Ramos (cell line): Measurements from ENCODE around the gene COX17.

ENCODE experiments used
- in situ Hi-C: fragments of 300-500 bp; cut with MboI; formaldehyde crosslinking; loops from one replicate; pipeline ENCODE4 v1.14.3; 2022; ENCODE audit warnings: low sequenced_read_pairs; ENCODE audit not compliant: unreplicated experiment

Gene COX17

DNA sequence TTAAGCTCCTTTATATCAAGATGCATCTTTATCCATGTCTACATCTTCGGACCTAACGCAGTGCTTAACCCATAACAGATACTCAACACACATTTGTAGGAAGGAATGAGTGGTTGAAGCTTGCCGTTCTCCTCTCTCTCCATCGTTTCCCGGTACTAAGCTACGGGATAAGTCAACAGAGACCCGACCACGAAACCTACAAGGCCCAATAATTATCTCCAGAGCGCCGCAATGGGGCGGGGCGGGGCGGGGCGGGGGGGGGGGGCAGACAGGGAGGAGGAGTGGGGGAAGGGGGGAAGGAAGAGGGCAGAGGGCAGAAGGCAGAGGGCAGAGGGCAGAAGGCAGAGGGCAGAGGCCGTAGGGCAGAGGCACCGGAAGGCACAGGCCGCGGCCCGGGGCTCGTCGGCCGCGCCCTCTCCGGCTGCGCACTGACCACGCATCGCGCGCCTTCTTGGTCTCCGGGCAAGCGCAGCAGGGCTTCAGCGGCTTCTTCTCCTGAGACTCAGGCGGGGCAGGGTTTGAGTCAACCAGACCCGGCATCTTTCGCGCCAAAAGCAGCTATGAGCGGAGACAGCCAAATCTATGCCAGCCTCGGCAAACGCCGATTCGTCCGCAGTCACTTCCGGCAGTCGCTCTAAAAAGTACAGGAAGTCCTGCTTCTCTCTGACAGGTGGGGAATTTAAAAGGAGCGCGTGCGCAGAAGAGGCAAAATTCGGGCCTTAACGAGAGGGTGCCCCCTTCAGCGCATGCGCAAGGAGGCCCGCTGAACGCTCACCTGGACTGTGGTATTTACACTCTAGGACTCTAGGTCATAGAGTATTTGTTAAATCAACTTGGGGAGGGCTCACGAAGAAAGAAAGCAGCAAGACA is at the start of gene COX17:
Gene COX17 (minus strand): TSS at position 636 of the 870 bp plus-strand sequence. CDS start 96 bp downstream, at position 540.
- in situ Hi-C loops: loop anchor here (25.0 kb wide), 1 partner anchor 790 kb away; no protein-coding TSS in a partner anchor

DNA sequence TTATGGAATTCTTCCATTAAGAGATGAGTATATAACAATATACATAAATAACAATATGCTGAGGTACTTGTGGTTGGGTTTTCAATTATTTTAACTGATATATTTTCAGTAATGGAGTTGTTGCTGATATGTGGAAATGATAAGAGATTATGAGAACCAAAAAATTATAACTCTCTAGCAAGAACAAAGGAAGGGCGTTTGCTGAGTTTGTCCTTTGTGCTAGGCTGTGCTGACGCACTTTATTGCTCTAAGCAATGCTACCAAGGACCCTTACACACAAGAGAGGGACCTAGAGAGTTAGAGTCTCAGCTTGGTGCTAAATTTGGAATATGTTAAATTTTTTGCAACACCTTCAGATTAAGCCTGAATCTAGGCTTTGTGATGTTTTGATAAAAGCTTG is 49.7 kb upstream of the COX17 start:
- in situ Hi-C loops: no loop called here

- in situ Hi-C loops: no loop called here
These were observed 45.8 kb upstream of the COX17 start for GRCh38 chr3:119723022-119723421.

- in situ Hi-C loops: no loop called here
These were observed 40.3 kb upstream of the COX17 start for GRCh38 chr3:119717520-119717919.

- in situ Hi-C loops: no loop called here
These were observed 39.8 kb upstream of the COX17 start for GRCh38 chr3:119716998-119717397.

GRCh38 chr3:119715105-119715504 is 37.9 kb upstream of the COX17 start:
- in situ Hi-C loops: no loop called here

DNA sequence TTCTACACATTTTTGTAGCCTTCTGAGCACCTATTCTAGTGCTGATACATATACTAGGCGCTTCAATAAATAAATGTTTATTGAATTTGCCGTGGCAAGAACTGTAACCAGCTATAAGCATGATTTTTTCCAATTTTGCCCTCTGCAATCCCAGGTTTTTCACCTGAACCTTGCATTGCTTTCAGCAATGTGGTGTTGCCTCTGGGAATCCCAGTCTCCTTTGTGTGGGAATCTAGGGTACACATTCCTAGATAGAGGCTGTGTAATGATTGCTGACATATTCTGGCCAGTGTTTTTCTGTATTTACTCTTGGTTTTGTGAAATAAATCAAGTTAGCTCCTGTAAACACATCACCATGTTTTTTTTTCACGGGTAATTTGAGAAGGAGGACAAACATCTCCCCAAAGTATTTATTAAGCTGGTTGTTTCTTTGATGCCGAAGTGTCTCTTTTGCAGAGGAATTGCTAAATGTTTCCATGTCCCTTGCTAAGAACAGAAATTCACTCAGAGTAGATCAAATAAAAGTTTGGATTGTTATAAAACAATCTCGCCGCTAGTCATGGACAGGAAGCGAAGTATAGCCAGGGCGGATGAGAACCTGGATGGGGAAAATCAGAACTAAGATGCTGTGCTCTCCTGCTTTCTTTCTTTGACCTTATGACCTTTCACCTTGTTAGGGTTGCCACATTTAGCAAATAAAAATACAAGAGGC is 26.8 kb upstream of the COX17 start:
- in situ Hi-C loops: no loop called here

DNA sequence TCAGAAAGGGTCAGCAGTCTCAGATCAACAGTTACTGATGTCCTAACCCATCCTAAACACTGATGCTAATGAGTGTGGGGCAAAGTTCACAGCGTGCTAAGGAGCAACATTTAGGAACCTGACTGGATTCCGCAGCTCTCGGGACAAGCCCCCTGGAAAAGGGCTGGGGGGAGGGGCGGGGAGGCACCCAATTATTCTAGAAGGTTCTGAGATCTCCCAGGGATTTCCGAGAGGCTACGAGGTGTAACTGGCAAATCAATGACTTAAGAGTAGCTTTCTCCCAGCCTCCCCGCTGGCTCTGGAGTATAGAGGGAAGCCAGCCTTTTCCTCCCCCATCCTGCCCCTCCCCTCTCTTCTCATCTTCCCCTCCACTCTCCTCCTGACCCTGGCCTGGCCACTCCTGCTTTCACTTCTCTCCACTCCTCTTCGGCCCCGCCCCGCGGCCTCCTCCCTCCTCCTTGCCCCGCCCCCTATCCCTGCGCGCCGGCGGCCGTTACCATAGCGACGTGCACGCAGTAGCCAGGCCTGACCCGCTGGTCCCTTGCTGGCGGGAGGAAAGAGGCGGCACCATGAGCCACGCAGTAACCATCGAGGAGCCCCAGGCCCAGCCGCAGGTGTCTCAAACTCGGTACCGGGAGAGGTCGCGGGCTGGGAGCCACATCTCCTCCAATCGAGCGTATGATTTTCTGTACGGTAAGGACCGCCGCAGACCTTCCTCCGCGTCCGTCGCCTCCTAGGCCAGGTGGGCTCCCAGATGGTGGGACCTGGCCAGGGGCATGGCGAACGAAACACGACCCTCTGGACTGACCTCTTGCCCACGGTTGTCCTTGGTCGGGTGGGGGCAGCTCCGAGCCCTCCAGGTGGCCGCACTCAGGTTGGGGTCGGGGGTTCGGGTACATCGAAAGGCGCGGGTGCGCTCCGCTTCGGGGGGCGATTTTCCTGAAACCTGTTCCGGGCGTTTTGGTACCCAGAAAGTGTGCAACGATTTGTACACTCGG is 25.6 kb upstream of the COX17 start, which contains the start of gene CFAP91:
Gene CFAP91 (plus strand): TSS at position 493 of the 998 bp plus-strand sequence. CDS start 77 bp downstream, at position 570.
- in situ Hi-C loops: no loop called here

DNA sequence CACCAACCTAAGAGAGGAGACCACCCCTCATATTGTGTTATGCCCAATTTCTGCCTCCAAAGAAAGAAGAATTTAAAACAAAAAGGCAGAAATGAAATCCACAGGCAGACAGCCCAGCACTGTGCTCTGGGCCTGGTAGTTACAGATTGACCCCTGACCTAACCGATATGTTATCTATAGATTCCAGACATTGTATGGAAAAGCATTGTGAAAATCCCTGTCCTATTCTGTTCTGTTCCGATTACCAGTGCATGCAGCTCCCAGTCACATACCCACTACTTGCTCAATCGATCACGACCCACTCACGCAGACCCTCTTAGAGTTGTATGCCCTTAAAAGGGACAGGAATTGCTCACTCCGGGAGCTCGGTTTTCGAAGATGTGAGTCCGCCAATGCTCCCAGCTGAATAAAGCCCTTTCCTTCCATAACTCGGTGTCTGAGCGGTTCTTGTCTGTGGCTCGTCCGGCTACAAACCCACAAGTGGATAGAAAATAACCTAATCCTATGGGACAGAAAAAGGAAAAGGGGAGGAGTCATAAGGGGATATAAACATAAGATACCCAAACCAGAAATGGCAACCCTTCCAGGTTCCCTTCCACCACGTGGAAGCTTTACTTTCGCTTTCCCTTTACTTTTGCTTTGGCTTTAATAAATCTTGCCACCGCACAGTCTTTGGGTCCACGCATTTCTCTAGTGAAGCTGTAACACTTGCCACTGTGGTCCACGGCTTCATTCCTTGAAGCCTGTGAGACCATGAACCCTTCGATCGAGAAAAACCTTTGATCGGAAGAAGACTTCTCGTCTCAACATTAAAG is 23.9 kb upstream of the COX17 start:
- in situ Hi-C loops: no loop called here

DNA sequence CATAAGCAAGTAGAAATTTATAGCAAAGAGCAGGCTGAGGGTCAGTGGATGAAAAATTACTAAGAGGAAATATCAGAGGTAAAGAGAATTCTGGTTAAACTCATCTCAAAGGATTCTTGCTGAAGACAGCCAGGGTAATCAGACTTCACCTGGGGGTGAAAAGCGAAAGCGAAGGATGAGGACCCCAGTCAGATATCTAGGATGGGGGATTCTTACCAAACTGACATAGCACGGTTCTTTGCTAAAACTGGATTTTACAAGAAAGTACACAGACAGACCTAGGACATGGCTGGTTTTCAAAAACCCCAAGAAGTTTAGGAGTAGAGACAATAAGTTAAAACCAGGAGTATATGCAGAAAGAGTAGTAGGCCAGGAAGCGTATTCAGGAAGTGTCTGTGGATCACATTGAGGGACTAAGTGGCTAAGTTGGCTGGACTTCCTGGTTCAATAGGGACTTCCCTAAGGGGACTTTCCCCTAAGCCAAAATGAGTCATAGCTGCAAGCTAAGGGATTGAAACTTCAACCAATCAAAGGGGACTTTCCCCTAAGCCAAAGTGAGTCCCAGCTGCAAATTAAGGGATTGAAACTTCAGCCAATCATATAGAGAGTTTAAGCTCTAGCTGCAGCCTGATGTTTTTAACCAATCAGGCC is 23.2 kb upstream of the COX17 start:
- in situ Hi-C loops: no loop called here

DNA sequence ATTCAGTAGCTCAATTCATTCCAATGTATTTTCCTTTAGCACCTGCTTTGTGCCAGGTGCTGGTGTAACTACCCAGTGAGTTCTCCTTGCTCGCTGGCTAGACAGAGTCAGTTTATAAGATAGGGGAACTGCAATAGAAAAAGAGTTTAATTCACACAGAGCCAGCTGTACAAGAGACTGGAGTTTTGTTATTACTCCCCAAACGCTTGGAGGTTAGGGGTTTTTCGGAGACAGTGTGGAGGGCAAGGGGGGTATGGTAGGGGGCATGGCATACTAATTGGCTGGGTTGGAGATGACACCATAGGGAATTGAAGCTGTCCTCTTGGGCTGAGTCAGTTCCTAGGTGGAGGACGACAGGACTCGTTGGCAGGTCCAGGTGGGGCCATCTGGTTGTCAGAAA is 20.2 kb upstream of the COX17 start:
- in situ Hi-C loops: loop anchor here (25.0 kb wide), 1 partner anchor 810 kb away; no protein-coding TSS in a partner anchor

DNA sequence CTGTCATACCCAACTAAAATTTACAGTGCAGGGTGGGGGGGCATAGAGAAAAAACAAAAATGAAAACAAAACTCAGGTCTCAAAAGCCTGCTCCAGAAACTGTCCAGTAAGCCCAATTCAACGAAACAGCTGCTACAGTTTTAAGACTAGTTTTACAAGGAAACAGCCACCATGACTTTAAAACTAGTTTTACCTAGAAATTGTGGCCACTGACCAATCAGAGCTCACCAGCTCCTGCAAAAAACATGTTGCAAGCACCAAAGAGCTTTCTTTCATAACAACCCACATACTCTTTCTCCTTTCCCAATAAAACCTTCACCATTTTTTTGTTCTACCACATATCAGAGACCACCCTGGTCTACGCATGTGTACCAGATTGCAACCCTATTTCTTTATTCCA is 18.3 kb upstream of the COX17 start:
- in situ Hi-C loops: loop anchor here (25.0 kb wide), 1 partner anchor 808 kb away; no protein-coding TSS in a partner anchor

DNA sequence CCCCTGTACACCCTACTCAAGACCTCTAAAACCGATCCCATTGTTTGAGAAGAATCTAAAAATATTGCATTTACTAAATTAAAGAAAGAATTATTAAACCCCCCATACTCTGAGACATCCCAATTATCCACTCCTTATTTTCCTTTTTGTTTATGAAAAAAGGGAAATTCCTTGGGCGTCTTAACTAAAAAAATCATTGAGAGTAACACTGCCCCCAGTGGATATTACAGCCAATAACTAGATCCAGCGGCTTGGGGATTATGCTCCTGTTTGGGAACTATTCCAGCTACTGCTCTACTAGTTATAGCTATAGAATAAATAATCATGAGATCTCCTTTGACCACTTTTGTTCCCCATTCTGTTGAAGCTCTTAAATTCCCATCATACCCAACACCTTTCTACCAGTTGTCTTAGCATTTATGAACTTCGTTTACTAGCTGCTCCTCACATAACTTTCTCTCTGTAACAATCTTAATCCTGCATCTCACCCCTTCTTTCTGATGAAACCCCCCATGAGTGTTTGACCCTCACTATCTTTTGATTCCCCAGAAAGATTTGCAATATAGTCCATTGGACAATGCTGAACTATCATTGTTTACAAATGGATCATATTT is 12.9 kb upstream of the COX17 start:
- in situ Hi-C loops: loop anchor here (25.0 kb wide), 1 partner anchor 803 kb away; no protein-coding TSS in a partner anchor

GRCh38 chr3:119683421-119683820 is 6.2 kb upstream of the COX17 start:
- in situ Hi-C loops: loop anchor here (25.0 kb wide), 1 partner anchor 796 kb away; no protein-coding TSS in a partner anchor

DNA sequence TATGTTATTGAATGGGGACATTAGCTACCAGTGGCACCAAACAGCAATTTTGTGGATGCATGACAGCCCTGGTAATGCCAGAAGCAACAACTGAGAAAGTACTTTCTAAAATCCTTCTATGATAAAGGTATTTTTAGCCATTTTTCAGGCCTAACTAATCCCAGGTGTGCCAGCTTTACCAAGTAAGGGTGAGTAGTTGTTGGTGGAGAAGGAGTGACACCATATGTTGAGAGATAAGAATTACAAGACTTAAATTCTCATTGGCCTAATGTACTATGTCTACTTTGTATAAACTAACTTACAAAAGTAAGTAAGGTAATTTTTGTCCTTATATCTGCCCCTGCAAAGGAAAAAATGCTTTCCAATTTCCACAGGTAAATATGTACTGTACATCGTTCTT is 4.1 kb upstream of the COX17 start:
- in situ Hi-C loops: loop anchor here (25.0 kb wide), 1 partner anchor 794 kb away; no protein-coding TSS in a partner anchor

DNA sequence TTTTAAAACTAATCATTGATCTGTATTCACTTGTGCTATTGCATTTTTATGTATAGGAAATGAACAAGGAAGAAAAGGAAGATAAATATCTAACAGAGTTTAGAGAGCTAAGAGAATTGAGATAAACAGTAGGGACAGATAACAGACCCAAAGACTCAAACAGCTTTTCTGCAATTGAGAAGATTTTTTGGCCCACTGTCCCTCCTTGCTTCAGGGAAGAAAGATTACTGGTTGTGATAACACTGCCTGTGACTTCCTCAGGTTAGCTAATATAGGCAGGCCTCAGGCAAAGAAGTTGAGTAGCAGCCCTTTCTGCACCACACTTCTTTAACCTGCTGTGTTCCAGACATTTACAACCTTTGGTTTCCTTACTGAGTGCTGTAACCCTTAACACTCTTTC is 2.7 kb upstream of the COX17 start:
- in situ Hi-C loops: loop anchor here (25.0 kb wide), 1 partner anchor 793 kb away; no protein-coding TSS in a partner anchor

DNA sequence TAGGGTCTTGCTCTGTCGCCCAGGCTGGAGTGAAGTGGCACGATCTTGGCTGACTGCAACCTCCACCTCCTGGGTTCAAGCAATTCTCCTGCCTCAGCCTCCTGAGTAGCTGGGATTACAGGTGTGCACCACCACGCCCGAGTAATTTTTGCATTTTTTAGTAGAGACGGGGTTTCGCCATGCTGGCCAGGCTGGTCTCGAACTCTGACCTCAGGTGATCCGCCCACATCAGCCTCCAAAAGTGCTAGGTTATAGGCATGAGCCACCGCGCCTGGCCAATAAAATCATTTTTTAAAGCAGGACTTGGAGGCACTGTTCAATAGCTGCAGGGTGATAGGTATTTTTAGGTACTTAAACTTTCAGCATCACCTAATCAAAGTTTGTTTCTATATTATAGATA is 1.0 kb upstream of the COX17 start:
- in situ Hi-C loops: loop anchor here (25.0 kb wide), 1 partner anchor 791 kb away; no protein-coding TSS in a partner anchor

- in situ Hi-C loops: loop anchor here (25.0 kb wide), 1 partner anchor 790 kb away; no protein-coding TSS in a partner anchor
These were observed 382 bp upstream of the COX17 start for GRCh38 chr3:119677641-119677934.
